SK-N-SH (cell line): ENCODE data around the gene DNAJC15.

Source experiments
- EP300 ChIP-seq, 2 experiments: IDR thresholded peaks; 2 replicates each; pipeline versions ENCODE4 v1.4.0 to v1.6.1; 2012; ENCODE audit warnings: borderline replicate concordance in 1 of 2, low read depth in 1 of 2, low read length in 1 of 2
- EZH2phosphoT487 ChIP-seq: fragments of 200-600 bp; sonication (generic); IDR thresholded peaks from 2 replicates; pipeline ENCODE4 v1.6.1; 2017; ENCODE audit warnings: low read depth, mixed run types, mild to moderate bottlenecking, antibody characterized with exemption, moderate library complexity, borderline replicate concordance
- FOSL2 ChIP-seq: IDR thresholded peaks from 2 replicates; pipeline ENCODE4 v1.4.0; 2012; ENCODE audit warnings: low read depth, mild to moderate bottlenecking, moderate library complexity, borderline replicate concordance
- GABPA ChIP-seq: IDR thresholded peaks from 2 replicates; pipeline ENCODE4 v1.4.0; 2012; ENCODE audit warnings: low read depth, mild to moderate bottlenecking
- POLR2AphosphoS5 ChIP-seq: IDR thresholded peaks from 2 replicates; pipeline ENCODE4 v1.6.1; 2012; ENCODE audit warnings: low read depth, low read length
- RCOR1 ChIP-seq: fragments of 150-350 bp; IDR thresholded peaks from 2 replicates; pipeline ENCODE4 v1.6.1; 2017; ENCODE audit warnings: antibody characterized with exemption, low read length
- TF ChIP-seq, protein P1 (sequence below): IDR thresholded peaks from 2 replicates; pipeline ENCODE4 v1.4.0; 2012; ENCODE audit warnings: low read depth
- TF ChIP-seq, protein P2 (sequence below): IDR thresholded peaks from 2 replicates; pipeline ENCODE4 v1.6.1; 2012; ENCODE audit warnings: mild to moderate bottlenecking, low read depth, low read length, moderate library complexity
- TF ChIP-seq, protein P3 (sequence below): IDR thresholded peaks from 2 replicates; pipeline ENCODE4 v1.4.0; 2012; ENCODE audit warnings: low read depth, borderline replicate concordance
- TF ChIP-seq, protein P4 (sequence below): fragments of 200-600 bp; sonication (generic); IDR thresholded peaks from 2 replicates; pipeline ENCODE4 v1.6.1; 2017; ENCODE audit warnings: antibody characterized with exemption, mild to moderate bottlenecking, moderate library complexity
- TF ChIP-seq, protein P5 (sequence below): fragments of 150-350 bp; IDR thresholded peaks from 2 replicates; pipeline ENCODE4 v1.6.1; 2017; ENCODE audit warnings: antibody characterized with exemption, low read length, low read depth, borderline replicate concordance

DNA sequence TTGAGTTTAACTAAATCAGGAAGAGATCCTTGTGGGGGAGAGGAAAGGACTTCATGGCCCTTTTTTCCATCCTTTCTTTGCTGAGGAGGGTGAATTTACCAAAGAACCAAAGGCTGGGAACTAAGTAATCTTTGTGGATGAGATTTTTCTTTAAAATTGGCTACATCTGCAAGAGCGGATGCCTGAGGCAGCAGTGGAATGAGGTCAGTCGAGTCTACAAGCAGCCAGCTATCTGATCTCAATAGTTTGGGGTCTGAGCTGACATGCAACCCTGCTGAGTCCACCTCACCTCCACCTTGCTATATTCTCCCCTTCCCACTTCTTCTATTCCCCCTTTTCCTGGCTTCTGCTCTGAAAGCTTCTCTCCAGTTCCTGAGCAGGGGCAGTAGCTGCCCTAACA, 3.6 kb upstream of the DNAJC15 start:
- TF ChIP-seq, protein P1, sequence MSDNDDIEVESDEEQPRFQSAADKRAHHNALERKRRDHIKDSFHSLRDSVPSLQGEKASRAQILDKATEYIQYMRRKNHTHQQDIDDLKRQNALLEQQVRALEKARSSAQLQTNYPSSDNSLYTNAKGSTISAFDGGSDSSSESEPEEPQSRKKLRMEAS: no peak
- TF ChIP-seq, protein P2, sequence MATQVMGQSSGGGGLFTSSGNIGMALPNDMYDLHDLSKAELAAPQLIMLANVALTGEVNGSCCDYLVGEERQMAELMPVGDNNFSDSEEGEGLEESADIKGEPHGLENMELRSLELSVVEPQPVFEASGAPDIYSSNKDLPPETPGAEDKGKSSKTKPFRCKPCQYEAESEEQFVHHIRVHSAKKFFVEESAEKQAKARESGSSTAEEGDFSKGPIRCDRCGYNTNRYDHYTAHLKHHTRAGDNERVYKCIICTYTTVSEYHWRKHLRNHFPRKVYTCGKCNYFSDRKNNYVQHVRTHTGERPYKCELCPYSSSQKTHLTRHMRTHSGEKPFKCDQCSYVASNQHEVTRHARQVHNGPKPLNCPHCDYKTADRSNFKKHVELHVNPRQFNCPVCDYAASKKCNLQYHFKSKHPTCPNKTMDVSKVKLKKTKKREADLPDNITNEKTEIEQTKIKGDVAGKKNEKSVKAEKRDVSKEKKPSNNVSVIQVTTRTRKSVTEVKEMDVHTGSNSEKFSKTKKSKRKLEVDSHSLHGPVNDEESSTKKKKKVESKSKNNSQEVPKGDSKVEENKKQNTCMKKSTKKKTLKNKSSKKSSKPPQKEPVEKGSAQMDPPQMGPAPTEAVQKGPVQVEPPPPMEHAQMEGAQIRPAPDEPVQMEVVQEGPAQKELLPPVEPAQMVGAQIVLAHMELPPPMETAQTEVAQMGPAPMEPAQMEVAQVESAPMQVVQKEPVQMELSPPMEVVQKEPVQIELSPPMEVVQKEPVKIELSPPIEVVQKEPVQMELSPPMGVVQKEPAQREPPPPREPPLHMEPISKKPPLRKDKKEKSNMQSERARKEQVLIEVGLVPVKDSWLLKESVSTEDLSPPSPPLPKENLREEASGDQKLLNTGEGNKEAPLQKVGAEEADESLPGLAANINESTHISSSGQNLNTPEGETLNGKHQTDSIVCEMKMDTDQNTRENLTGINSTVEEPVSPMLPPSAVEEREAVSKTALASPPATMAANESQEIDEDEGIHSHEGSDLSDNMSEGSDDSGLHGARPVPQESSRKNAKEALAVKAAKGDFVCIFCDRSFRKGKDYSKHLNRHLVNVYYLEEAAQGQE: no peak
- TF ChIP-seq EP300 (IDR thresholded peaks at IDR 0.05; ENCODE audit: borderline replicate concordance in 1 of 2, low read depth in 1 of 2, low read length in 1 of 2): no peak
- TF ChIP-seq, protein P3, sequence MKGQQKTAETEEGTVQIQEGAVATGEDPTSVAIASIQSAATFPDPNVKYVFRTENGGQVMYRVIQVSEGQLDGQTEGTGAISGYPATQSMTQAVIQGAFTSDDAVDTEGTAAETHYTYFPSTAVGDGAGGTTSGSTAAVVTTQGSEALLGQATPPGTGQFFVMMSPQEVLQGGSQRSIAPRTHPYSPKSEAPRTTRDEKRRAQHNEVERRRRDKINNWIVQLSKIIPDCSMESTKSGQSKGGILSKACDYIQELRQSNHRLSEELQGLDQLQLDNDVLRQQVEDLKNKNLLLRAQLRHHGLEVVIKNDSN: no peak
- no peak for TF ChIP-seq FOSL2
- TF ChIP-seq, protein P4, sequence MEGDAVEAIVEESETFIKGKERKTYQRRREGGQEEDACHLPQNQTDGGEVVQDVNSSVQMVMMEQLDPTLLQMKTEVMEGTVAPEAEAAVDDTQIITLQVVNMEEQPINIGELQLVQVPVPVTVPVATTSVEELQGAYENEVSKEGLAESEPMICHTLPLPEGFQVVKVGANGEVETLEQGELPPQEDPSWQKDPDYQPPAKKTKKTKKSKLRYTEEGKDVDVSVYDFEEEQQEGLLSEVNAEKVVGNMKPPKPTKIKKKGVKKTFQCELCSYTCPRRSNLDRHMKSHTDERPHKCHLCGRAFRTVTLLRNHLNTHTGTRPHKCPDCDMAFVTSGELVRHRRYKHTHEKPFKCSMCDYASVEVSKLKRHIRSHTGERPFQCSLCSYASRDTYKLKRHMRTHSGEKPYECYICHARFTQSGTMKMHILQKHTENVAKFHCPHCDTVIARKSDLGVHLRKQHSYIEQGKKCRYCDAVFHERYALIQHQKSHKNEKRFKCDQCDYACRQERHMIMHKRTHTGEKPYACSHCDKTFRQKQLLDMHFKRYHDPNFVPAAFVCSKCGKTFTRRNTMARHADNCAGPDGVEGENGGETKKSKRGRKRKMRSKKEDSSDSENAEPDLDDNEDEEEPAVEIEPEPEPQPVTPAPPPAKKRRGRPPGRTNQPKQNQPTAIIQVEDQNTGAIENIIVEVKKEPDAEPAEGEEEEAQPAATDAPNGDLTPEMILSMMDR: no peak
- no peak for TF ChIP-seq RCOR1
- TF ChIP-seq EZH2phosphoT487: no peak
- no peak for TF ChIP-seq POLR2AphosphoS5
- TF ChIP-seq, protein P5, sequence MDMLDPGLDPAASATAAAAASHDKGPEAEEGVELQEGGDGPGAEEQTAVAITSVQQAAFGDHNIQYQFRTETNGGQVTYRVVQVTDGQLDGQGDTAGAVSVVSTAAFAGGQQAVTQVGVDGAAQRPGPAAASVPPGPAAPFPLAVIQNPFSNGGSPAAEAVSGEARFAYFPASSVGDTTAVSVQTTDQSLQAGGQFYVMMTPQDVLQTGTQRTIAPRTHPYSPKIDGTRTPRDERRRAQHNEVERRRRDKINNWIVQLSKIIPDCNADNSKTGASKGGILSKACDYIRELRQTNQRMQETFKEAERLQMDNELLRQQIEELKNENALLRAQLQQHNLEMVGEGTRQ: no peak
- TF ChIP-seq GABPA: no peak
